Natural killer cell (primary cell): Measurements from ENCODE around the gene RUNX2. TPM values are rescaled to one million over a fixed set of nuclear protein-coding genes. Genes with fewer than 3 reads are reported as not detected.

Experiments used
- ATAC-seq, 3 donors: fragments of 150-1000 bp in 2 of 3; fragments of 200-7000 bp in 1 of 3; cut with Tn5 transposase; 1 replicate in 1 of 3; 2 replicates in 2 of 3; pipeline ENCODE4 v1.10.0; 2021; ENCODE audit warnings: mild to moderate bottlenecking in 2 of 3, moderate library complexity in 2 of 3
- DNase-seq, 2 donors: peaks; one replicate each; pipeline versions ENCODE4 v3.0.0 to v3.0.0-alpha.2; 2013 to 2021; ENCODE audit warnings: mixed read lengths in 1 of 2
- H3K27ac ChIP-seq: one replicate; pipeline ENCODE4 v1.5.1; 2013; ENCODE audit warnings: mild to moderate bottlenecking, low read length
- H3K27me3 ChIP-seq: one replicate; pipeline ENCODE4 v1.6.1; 2013; ENCODE audit warnings: low read length; ENCODE audit not compliant: control insufficient read depth, insufficient read depth
- H3K36me3 ChIP-seq: one replicate; pipeline ENCODE4 v1.6.1; 2013; ENCODE audit warnings: low read length; ENCODE audit not compliant: control insufficient read depth, insufficient read depth
- H3K4me1 ChIP-seq: one replicate; pipeline ENCODE4 v1.6.1; 2013; ENCODE audit warnings: low read length; ENCODE audit not compliant: control insufficient read depth, insufficient read depth
- H3K4me3 ChIP-seq: one replicate; pipeline ENCODE4 v1.5.1; 2013; ENCODE audit warnings: low read length
- H3K9me3 ChIP-seq: one replicate; pipeline ENCODE4 v1.6.1; 2013; ENCODE audit warnings: low read length; ENCODE audit not compliant: control insufficient read depth, insufficient read depth
- H3K27ac Mint-ChIP-seq, 2 donors: one replicate each; pipeline ENCODE4 v1.8.0; 2022; ENCODE audit warnings: mild to moderate bottlenecking in 2 of 2, mixed read lengths in 2 of 2, moderate library complexity in 1 of 2
- H3K27me3 Mint-ChIP-seq, 2 donors: one replicate each; pipeline ENCODE4 v1.8.0; 2022; ENCODE audit warnings: low read depth in 2 of 2, mixed read lengths in 2 of 2
- H3K36me3 Mint-ChIP-seq: one replicate; pipeline ENCODE4 v1.8.0; 2022; ENCODE audit warnings: mixed read lengths
- H3K4me1 Mint-ChIP-seq, 2 donors: one replicate each; pipeline ENCODE4 v1.8.0; 2022; ENCODE audit warnings: mixed read lengths in 2 of 2
- H3K4me3 Mint-ChIP-seq: one replicate; pipeline ENCODE4 v1.8.0; 2022; ENCODE audit warnings: mild to moderate bottlenecking, moderate library complexity, mixed read lengths
- H3K9me3 Mint-ChIP-seq, 2 donors: one replicate each; pipeline ENCODE4 v1.8.0; 2022; ENCODE audit warnings: mixed read lengths in 2 of 2
- WGBS: methylation state at CpG from one replicate; pipeline ENCODE4 v1.1.7; 2013; ENCODE audit warnings: missing lambda C conversion rate; ENCODE audit not compliant: insufficient coverage; 5-methylcytosine and 5-hydroxymethylcytosine counted together
- intact Hi-C: fragments of 100-400 bp; cut with micrococcal nuclease; formaldehyde crosslinking; loops from one replicate; pipeline ENCODE4 v1.14.2; 2022
- total RNA-seq, 4 donors: library from RNA; stranded (reverse); fragments of 120-200 nt in 1 of 4; gene quantifications; one replicate each; pipeline versions ENCODE4 v1.2.3 to v1.2.4, GENCODE V29; 2013 to 2022
- TF ChIP-seq, protein P1 (sequence below): fragments of 200-600 bp; IDR thresholded peaks from one replicate; pipeline ENCODE4 v1.8.0; 2022; ENCODE audit warnings: antibody characterized with exemption

The RUNX2 gene
- total RNA-seq, 3 donors from 2014 or later (not counting 1 experiment from before 2014, with no cell fraction given), result 5.0 to 19.2 (median 7.0) TPM

- DNase-seq (no peak), ATAC-seq (no peak)
- Mint-ChIP-seq H3K9me3 (no peaks in the 10 kb centered on the region), H3K4me3 (no peak overlapping the region), H3K4me1 (no peaks in the 10 kb centered on the region), H3K36me3 (no peaks in the 10 kb centered on the region), H3K27ac (no peak overlapping the region), H3K27me3 (no peaks in the 10 kb centered on the region)
- 98% methylated on average over 1 of the region's 1 CpG for WGBS
- H3K27me3 ChIP-seq, result no peaks in the 10 kb centered on the region
- no peak overlapping the region for H3K4me3 ChIP-seq
- no peaks in the 10 kb centered on the region for H3K36me3 ChIP-seq
- intact Hi-C loops, result no loop called here
- no peak overlapping the region for H3K27ac ChIP-seq
- TF ChIP-seq, protein P1, sequence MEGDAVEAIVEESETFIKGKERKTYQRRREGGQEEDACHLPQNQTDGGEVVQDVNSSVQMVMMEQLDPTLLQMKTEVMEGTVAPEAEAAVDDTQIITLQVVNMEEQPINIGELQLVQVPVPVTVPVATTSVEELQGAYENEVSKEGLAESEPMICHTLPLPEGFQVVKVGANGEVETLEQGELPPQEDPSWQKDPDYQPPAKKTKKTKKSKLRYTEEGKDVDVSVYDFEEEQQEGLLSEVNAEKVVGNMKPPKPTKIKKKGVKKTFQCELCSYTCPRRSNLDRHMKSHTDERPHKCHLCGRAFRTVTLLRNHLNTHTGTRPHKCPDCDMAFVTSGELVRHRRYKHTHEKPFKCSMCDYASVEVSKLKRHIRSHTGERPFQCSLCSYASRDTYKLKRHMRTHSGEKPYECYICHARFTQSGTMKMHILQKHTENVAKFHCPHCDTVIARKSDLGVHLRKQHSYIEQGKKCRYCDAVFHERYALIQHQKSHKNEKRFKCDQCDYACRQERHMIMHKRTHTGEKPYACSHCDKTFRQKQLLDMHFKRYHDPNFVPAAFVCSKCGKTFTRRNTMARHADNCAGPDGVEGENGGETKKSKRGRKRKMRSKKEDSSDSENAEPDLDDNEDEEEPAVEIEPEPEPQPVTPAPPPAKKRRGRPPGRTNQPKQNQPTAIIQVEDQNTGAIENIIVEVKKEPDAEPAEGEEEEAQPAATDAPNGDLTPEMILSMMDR, result no peak
- H3K9me3 ChIP-seq, result no peaks in the 10 kb centered on the region
- H3K4me1 ChIP-seq, result no peaks in the 10 kb centered on the region
These were observed 368.6 kb downstream of the RUNX2 start for GRCh38 chr6:45696738-45697137.

DNA sequence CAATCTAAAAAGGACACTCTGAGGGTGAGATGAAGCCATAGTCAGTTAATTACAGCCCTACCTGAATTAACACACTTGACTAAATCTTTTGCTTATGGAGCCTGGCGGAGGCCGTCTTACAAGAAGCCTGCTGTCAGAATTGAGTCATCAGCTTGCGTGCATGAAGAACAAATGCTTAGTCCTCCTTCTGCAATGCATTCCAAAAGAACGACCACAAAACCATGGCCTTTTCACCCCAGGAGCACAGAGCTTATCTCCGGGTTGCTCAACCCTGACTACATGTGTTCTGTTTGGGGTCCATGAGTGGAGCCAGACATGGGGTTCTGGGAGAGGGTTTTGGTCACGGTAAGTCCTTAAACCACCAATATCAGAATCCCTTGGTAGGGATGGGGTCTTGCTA lies 369.5 kb downstream of the RUNX2 start:
- H3K4me3 ChIP-seq, result no peak overlapping the region
- Mint-ChIP-seq H3K27ac (no peak overlapping the region), H3K4me3 (no peak overlapping the region), H3K27me3 (no peaks in the 10 kb centered on the region), H3K4me1 (no peaks in the 10 kb centered on the region), H3K9me3 (no peaks in the 10 kb centered on the region), H3K36me3 (no peaks in the 10 kb centered on the region)
- TF ChIP-seq, protein P1, result no peak
- 86% methylated on average over 5 of the region's 6 CpGs for WGBS
- H3K36me3 ChIP-seq, result no peaks in the 10 kb centered on the region
- H3K27me3 ChIP-seq, result no peaks in the 10 kb centered on the region
- no peak overlapping the region for H3K27ac ChIP-seq
- no peak for DNase-seq
- H3K9me3 ChIP-seq, result no peaks in the 10 kb centered on the region
- ATAC-seq, result no peak
- no peaks in the 10 kb centered on the region for H3K4me1 ChIP-seq
- intact Hi-C loops, result no loop called here

GRCh38 chr6:45698046-45698445 lies 369.9 kb downstream of the RUNX2 start:
- Mint-ChIP-seq H3K9me3 (no peaks in the 10 kb centered on the region), H3K36me3 (no peaks in the 10 kb centered on the region), H3K4me3 (no peak overlapping the region), H3K4me1 (no peaks in the 10 kb centered on the region), H3K27me3 (no peaks in the 10 kb centered on the region), H3K27ac (no peak overlapping the region)
- no peaks in the 10 kb centered on the region for H3K36me3 ChIP-seq
- intact Hi-C loops, result no loop called here
- no peaks in the 10 kb centered on the region for H3K4me1 ChIP-seq
- no peak overlapping the region for H3K27ac ChIP-seq
- no peak overlapping the region for H3K4me3 ChIP-seq
- H3K9me3 ChIP-seq, result no peaks in the 10 kb centered on the region
- 100% methylated on average over 2 of the region's 2 CpGs for WGBS
- ATAC-seq (no peak), DNase-seq (no peak)
- no peaks in the 10 kb centered on the region for H3K27me3 ChIP-seq
- TF ChIP-seq, protein P1, result no peak

DNA sequence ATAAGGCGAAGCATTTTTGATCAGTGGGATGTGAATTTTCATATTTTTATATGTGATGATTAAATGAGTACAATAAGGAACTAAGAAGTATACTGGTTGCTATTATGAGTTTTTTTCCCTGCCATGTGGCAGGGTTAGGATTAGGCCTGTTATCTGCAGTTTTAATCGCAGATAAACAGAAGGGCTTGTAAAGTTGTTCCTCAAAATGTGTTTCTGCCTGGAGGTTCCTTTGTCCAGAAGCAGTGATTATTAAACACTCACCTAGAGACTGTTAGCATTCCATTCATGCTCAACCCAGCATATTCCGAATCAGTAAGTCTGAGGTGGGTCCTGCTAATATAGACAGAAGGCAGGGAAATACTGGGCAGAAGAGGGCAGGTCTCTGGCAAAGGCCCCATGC lies 371.5 kb downstream of the RUNX2 start:
- H3K27ac ChIP-seq, result no peak overlapping the region
- no peak for DNase-seq
- ATAC-seq, result no peak
- H3K9me3 Mint-ChIP-seq, result no peaks in the 10 kb centered on the region
- H3K36me3 Mint-ChIP-seq, result no peaks in the 10 kb centered on the region
- H3K27me3 Mint-ChIP-seq, result no peaks in the 10 kb centered on the region
- no peaks in the 10 kb centered on the region for H3K4me1 ChIP-seq
- H3K4me3 Mint-ChIP-seq, result no peak overlapping the region
- H3K9me3 ChIP-seq, result no peaks in the 10 kb centered on the region
- TF ChIP-seq, protein P1, result no peak
- no peaks in the 10 kb centered on the region for H3K4me1 Mint-ChIP-seq
- H3K27me3 ChIP-seq, result no peaks in the 10 kb centered on the region
- H3K27ac Mint-ChIP-seq, result no peak overlapping the region
- no peak overlapping the region for H3K4me3 ChIP-seq
- intact Hi-C loops, result no loop called here
- WGBS, result 88% methylated on average over 3 of the region's 3 CpGs
- H3K36me3 ChIP-seq, result no peaks in the 10 kb centered on the region
